Measurements from ENCODE around the gene RNF39. TPM values are rescaled to one million over a fixed set of nuclear protein-coding genes. Genes with fewer than 3 reads are reported as not detected.

RNF39 gene
- total and polyA plus RNA-seq, 2 of the 13 experiments (the other 11 are each of a cell fraction or from before 2014, with no cell fraction given), result 0.13 to 1.8 TPM

GRCh38 chr6:30102970-30103871, 27.7 kb upstream of the RNF39 start (continued):
- TF ChIP-seq HNF1A (IDR thresholded peaks at IDR 0.05; ENCODE audit: low read depth) (no peak), HNF1A (CRISPR knock-in tag; IDR thresholded peaks at IDR 0.05; ENCODE audit: borderline replicate concordance) (no peak), REPIN1 (CRISPR knock-in tag; IDR thresholded peaks at IDR 0.05; ENCODE audit: borderline replicate concordance, low read depth) (peak; percentile 70; the same call in 1 of the 2 replicates), YEATS2 (CRISPR knock-in tag; IDR thresholded peaks at IDR 0.05; ENCODE audit: borderline replicate concordance) (peak; percentile 76; the same call in 1 of the 2 replicates), ZNF180 (CRISPR knock-in tag; IDR thresholded peaks at IDR 0.05; ENCODE audit: borderline replicate concordance, low read depth) (no peak), KLF9 (CRISPR knock-in tag; IDR thresholded peaks at IDR 0.05; ENCODE audit: low read depth) (no peak), HES4 (CRISPR knock-in tag; IDR thresholded peaks at IDR 0.05; ENCODE audit: borderline replicate concordance) (peak; percentile 67; the same call in 1 of the 2 replicates), THAP11 (CRISPR knock-in tag; IDR thresholded peaks at IDR 0.05) (peak; percentile 64), HDAC1 (CRISPR knock-in tag; IDR thresholded peaks at IDR 0.05) (peak; percentile 39), CEBPB (IDR thresholded peaks at IDR 0.05; ENCODE audit: borderline replicate concordance, low read depth, low read length) (no peak), ZNF3 (CRISPR knock-in tag; IDR thresholded peaks at IDR 0.05) (no peak), AHDC1 (CRISPR knock-in tag; IDR thresholded peaks at IDR 0.05; ENCODE audit: borderline replicate concordance) (0 out of 2 replicates have a peak, but pooled peaks have one; percentile 25), GTF3A (CRISPR knock-in tag; conservative IDR thresholded peaks at IDR 0.05) (no peak), ETS1 (CRISPR knock-in tag; IDR thresholded peaks at IDR 0.05) (0 out of 2 replicates have a peak, but pooled peaks have one; percentile 37), ZNF256 (CRISPR knock-in tag; conservative IDR thresholded peaks at IDR 0.05) (no peak), ZNF724P (CRISPR knock-in tag; IDR thresholded peaks at IDR 0.05; ENCODE audit: borderline replicate concordance) (no peak), ZNF598 (CRISPR knock-in tag; IDR thresholded peaks at IDR 0.05; ENCODE audit: borderline replicate concordance) (no peak; the same call in 1 of the 2 replicates), SP4 (CRISPR knock-in tag; IDR thresholded peaks at IDR 0.05) (peak; percentile 76)

Measured in HepG2 (cell line).